ENCODE results near the gene RNLS.

The RNLS gene

GRCh38 chr10:88536437-88536836, 46.7 kb downstream of the RNLS start:
- no peak for DNase-seq (ENCODE audit: low read depth in 2 of 2)
- no peak overlapping the region for H3K4me3 ChIP-seq (replicated peaks in 1 of 2; ENCODE audit: low read depth in 2 of 2, low read length in 2 of 2)
- no peak for TF ChIP-seq CTCF (IDR thresholded peaks at IDR 0.05; ENCODE audit: low read depth, low read length)

DNA sequence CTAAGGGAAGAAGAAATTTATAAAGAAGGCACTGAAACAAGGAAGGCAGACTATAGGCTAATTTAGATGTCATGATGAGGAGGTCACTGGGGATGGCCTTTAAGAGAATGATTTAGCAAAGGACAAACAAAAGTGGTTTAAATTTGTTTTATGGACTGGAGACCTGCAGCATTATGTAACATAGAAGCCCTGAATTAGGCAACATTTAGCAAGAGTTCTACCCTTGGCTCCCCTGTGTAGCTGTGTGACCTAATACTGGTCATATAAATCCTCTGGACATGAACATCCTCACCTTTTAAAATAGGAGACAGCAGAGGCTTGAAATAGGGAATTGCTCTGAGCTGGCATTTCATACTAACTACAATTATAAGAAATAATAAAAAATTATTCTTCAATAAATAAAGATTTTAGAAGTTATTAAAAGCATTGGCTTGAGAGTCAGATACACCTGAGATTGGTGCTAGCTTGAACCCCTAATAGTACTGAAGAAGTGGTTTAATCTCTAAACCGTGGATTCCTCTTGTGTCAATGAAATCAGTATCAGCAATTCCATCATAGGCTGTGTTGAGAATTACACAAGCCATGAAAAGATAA, 48.9 kb downstream of the RNLS start:
- DNase-seq (ENCODE audit: low read depth in 2 of 2), result no peak
- TF ChIP-seq CTCF (IDR thresholded peaks at IDR 0.05; ENCODE audit: low read depth, low read length), result no peak
- H3K4me3 ChIP-seq (replicated peaks in 1 of 2; ENCODE audit: low read depth in 2 of 2, low read length in 2 of 2), result no peak overlapping the region

GRCh38 chr10:88531392-88532052, 51.6 kb downstream of the RNLS start:
- DNase-seq (ENCODE audit: low read depth in 2 of 2), result no peak
- no peak for TF ChIP-seq CTCF (IDR thresholded peaks at IDR 0.05; ENCODE audit: low read depth, low read length)
- H3K4me3 ChIP-seq (replicated peaks in 1 of 2; ENCODE audit: low read depth in 2 of 2, low read length in 2 of 2), result no peak overlapping the region

DNA sequence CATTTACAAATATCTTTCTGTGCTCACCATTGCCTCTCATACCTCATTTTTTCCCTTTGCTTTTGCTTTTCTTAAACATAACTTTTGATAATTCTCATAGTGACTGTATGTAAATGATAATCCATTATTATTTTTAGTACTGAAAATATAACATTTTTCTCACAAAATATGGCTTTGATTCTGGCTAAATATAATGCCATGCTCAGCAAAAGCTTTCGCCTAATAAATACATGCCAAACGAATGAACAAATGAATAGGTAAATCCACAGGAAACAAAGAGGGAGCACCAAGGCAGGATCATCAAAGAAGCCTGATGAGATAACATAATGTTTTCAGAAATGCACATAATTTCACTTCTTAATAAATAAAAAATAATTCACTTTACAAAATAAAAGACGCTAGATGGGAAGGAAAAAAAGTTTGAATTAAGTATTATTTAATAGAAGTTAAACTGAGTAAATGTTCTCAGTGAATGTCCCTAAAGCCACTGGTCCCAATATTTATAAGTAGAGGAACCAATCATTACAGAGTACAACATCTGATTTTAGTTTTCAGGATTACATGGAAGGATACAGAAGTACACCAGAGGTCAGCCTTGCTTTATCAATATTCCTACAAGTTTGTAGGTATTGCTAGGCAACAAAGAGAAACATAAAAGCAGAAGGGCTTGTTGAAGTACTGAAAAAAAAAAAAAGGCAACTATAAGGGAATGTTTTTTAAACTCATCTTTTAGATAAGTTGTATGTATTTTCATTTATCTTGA, 52.3 kb downstream of the RNLS start:
- H3K4me3 ChIP-seq (replicated peaks in 1 of 2; ENCODE audit: low read depth in 2 of 2, low read length in 2 of 2), result no peak overlapping the region
- no peak for TF ChIP-seq CTCF (IDR thresholded peaks at IDR 0.05; ENCODE audit: low read depth, low read length)
- no peak for DNase-seq (ENCODE audit: low read depth in 2 of 2)

DNA sequence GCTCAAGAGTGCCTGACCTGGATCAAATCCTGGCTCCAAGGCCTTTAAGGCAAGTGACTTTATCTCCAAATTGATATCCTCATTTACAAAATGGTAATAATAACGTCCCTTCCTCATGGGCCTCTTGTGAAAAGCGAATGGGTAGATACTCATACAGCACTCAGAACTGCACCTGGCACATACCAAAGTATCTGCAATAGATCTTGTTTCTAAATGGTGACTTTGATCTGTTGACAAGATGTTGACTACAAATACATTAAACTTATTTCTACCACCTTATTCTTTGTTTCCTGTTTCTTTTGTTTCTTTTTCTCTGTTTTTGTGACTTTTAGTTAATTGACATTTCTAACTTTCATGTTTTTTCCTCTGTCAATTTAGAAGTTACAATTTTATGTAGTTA, 53.0 kb downstream of the RNLS start:
- no peak for DNase-seq (ENCODE audit: low read depth in 2 of 2)
- no peak for TF ChIP-seq CTCF (IDR thresholded peaks at IDR 0.05; ENCODE audit: low read depth, low read length)

GRCh38 chr10:88528806-88529570, 54.1 kb downstream of the RNLS start:
- no peak overlapping the region for H3K4me3 ChIP-seq (replicated peaks in 1 of 2; ENCODE audit: low read depth in 2 of 2, low read length in 2 of 2)
- TF ChIP-seq CTCF (IDR thresholded peaks at IDR 0.05; ENCODE audit: low read depth, low read length), result no peak
- no peak for DNase-seq (ENCODE audit: low read depth in 2 of 2)

More for the DNA sequence above, 53.0 kb downstream of the RNLS start:
- H3K4me3 ChIP-seq (replicated peaks in 1 of 2; ENCODE audit: low read depth in 2 of 2, low read length in 2 of 2), result no peak overlapping the region
